Epithelial cell of esophagus (primary cell): Measurements from ENCODE around the gene FAM174B.

Experiments
- DNase-seq: peaks from one replicate; pipeline ENCODE4 v3.0.0; 2010; ENCODE audit warnings: low read depth
- H3K4me3 ChIP-seq: 2 replicates; pipeline ENCODE4 v1.5.1; 2011; ENCODE audit warnings: mild to moderate bottlenecking, low read length, control low read depth
- CTCF ChIP-seq: IDR thresholded peaks from 2 replicates; pipeline ENCODE4 v1.5.1; 2011; ENCODE audit warnings: low read depth, mild to moderate bottlenecking, low read length, control low read depth, inconsistent platforms; ENCODE audit not compliant: insufficient read depth; ENCODE audit errors: missing control alignments

FAM174B gene

GRCh38 chr15:92580521-92580920, 75.1 kb downstream of the FAM174B start:
- no peak for TF ChIP-seq CTCF
- H3K4me3 ChIP-seq = no peak overlapping the region
- no peak for DNase-seq

- no peak for TF ChIP-seq CTCF
- no peak for DNase-seq
- H3K4me3 ChIP-seq = no peak overlapping the region
Observed at GRCh38 chr15:92579931-92580470, 75.6 kb downstream of the FAM174B start.

GRCh38 chr15:92579486-92579885, 76.1 kb downstream of the FAM174B start:
- no peak for DNase-seq
- no peak for TF ChIP-seq CTCF
- no peak overlapping the region for H3K4me3 ChIP-seq

GRCh38 chr15:92578096-92578835, 77.3 kb downstream of the FAM174B start:
- DNase-seq = no peak
- no peak overlapping the region for H3K4me3 ChIP-seq
- TF ChIP-seq CTCF = no peak

GRCh38 chr15:92576597-92577200, 78.9 kb downstream of the FAM174B start:
- DNase-seq = no peak
- H3K4me3 ChIP-seq = no peak overlapping the region
- TF ChIP-seq CTCF = no peak

- no peak for TF ChIP-seq CTCF
- no peak for DNase-seq
- H3K4me3 ChIP-seq = no peak overlapping the region
Observed at GRCh38 chr15:92574566-92574965, 81.0 kb downstream of the FAM174B start.
